ENCODE results near the gene PPP6C.
"Not testable (repeated sequence)": the region's sequence is repeated elsewhere in the genome, so short reads cannot be mapped to it uniquely, and the experiment has no call there.

Gene PPP6C

DNA sequence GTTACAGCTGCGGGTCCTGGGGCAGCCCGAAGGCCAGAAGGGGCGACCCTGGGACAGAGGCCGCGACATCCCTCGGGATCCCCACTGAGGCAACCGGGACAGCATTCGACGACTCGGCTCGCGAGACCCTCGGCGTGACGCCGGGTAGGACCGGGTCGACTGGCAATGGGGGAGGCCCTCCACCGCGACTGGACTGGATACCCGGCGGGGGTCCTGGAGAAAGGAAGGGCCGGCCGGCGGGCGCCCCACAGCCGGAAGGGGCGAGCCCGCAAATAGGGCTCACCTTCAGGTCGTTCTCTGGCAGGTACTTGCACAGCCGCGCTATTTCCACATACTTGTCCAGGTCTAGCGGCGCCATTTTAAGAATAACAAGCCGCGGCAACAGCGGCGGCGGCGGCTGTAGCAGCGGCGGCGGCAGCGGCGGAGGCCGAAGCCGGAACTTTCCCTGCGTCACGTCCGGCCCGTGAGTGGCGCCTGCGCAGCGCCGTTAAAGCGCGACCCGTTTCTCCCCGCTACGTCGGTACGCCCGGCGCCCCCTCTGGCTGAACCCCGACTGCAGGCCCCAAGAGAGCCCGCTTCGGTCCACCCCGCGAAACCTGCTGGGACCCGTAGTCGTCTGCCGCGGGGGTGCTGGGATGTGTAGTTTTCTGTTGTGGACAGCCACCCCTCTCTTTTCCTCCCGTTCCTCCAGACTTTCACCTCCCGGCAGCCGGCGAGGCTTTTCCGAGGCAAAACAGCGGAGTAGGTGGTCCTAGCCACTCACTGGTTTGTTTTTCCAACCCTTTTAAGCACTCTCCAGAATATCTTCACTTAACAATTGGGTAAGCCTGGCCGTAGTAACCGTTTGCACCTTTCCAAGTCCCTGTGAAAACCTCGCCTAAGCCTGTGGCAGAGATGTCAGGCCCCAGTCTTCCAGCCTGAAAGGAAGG, at the start of gene PPP6C:
Gene PPP6C (minus strand): TSS at position 443 of the 929 bp plus-strand sequence. CDS start 85 bp downstream, at position 358.
- DNase-seq: peak; percentile 97

GRCh38 chr9:125238915-125239446, 49.4 kb upstream of the PPP6C start:
- no peak for DNase-seq

DNA sequence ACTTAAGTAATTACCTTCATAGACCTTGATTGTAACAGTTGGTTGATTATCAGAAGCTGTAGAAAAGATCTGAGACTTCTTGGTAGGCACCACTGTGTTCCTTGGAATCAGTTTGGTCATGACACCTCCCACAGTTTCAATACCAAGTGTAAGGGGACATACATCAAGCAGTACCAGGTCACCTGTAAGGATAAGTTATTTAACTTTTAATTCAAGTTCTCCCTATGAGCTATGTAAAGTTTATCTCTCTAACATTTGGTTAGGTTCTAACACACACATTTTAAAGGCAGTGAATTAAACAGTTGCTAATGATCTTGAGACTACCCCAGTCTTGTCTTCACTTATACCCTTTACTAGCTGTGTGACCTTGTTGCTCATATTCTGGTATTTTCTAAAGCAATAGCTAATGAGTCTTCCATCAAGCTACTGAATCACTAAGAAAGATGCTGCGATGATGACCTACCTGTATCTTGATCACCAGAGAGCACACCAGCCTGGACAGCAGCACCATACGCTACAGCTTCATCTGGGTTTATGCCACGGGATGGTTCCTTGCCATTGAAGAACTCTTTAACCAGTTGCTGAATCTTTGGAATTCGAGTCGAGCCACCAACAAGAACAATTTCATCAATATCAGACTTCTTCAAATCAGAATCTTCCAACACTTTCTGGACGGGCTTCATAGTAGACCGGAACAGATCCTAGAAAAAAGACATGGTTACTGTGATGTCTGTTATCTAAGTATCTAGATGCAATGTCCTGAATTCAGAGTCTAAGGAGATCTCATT, 48.7 kb upstream of the PPP6C start:
- no peak for DNase-seq

- not testable (repeated sequence) for DNase-seq
These were observed 47.0 kb upstream of the PPP6C start for GRCh38 chr9:125236520-125237159.

DNA sequence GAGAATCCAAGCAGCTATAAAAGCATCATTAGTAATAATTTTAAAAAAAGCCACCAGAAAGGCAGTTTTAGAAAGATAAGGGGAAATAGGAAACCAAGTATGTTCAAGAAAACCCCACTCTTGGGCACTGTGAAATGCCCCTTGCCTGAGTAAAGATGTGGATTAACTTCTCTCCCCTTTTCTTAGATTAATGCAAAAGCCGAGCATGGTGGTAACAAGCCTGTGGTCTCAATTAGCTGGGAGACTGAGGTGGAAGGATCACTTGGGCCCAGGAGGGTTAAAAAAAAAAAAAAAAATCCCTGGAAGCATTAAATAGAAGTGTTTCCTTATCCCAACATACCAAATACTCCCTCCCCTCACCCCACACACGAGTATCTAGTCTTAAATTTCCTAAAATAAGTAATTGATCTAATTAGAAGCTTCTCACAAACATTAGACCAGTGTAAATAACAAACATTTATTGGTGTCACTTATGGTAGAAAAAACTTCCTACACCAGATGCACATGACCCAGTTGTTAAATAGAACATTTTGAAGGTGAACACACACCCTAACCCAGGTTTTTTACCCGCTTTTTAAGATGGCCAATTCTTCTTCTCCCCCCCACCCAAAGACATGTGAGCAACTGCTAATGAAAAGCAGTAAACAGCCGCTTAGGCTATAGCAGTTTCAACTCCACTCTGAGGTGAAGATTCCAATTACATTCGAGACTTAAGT, 46.4 kb upstream of the PPP6C start:
- DNase-seq: no peak

DNA sequence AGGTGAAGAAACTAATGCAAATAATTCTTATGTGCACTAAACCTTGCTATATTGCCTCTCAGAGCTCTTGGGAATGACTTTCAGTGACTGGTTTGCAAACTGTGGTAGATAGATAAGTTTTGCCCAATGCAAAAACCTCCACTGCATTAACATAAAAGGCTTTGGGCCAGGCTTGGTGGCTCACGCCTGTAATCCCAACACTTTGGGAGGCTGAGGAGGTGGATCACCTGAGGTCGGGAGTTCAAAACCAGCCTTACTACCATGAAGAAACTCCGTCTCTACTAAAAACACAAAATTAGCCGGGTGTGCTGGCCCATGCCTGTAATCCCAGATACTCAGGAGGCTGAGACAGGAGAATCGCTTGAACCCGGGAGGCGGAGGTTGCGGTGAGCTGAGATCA, 44.5 kb upstream of the PPP6C start:
- DNase-seq: not testable (repeated sequence)

GRCh38 chr9:125233678-125234077, 44.1 kb upstream of the PPP6C start:
- DNase-seq: no peak

DNA sequence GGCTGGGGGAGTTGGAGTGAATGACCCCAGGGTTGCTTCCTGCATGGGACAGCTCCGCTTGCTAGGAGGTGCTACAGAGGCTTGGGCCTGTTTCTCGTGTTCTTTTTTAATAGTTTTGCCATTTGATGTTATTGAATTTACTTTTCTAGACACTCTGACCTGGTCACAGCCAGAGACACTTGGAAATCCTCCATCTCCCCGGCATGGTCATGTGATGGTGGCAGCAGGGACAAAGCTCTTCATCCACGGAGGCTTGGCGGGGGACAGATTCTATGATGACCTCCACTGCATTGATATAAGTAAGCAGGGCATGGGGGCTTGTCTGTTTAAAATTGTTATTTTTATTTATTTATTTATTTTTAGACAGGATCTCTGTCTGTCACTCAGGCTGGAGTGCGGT, 38.2 kb upstream of the PPP6C start:
- DNase-seq: no peak

- DNase-seq: not testable (repeated sequence)
These were observed 35.3 kb upstream of the PPP6C start for GRCh38 chr9:125224858-125225257.

GRCh38 chr9:125218621-125219020, 29.0 kb upstream of the PPP6C start:
- no peak for DNase-seq

- no peak for DNase-seq
These were observed 24.6 kb upstream of the PPP6C start for GRCh38 chr9:125214186-125214585.

DNA sequence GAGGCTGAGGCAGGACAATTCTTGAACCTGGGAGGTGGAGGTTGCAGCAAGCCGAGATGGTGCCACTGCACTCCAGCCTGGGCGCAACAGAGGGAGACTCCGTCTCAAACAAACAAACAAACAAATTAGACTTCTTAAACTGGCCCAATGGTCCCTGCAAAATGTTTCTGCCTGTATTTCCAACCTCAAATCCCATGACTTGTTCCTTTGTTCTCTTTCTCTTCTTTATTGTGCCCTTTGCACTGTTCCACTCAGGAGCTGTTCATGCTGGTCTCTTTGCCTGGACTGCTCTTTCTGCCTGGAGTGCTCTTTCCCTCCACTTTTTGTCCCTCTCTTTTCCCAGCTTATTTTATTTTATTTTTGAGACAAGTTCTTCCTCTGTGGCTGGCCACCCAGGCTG, 14.9 kb upstream of the PPP6C start:
- DNase-seq: no peak

- no peak for DNase-seq
These were observed 13.4 kb upstream of the PPP6C start for GRCh38 chr9:125202846-125203618.

GRCh38 chr9:125200216-125201047, 10.8 kb upstream of the PPP6C start, which contains the start of gene RABEPK:
RABEPK (plus strand) TSS chr9:125200542; CDS start chr9:125203014, 2,472 bp downstream.
- peak; percentile 88 for DNase-seq

DNA sequence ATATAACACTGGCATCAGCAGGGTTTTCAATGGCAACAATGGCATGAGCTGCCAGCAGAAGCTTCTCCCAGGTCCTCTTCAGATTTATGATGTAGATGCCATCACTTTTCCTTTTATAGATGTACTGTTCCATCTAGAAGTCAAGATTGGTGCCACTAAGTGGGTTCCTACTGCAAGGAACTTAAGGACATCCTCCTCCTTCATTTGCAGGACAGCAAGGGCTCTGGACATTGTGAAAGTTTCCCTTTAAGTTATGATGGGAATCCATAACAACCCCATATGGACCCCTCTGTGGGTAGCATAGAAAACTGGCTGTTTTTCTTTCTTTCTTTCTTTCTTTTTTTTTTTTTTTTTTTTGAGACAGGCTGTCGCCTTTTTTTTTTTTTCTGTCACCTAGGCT, 6.0 kb upstream of the PPP6C start:
- not testable (repeated sequence) for DNase-seq

DNA sequence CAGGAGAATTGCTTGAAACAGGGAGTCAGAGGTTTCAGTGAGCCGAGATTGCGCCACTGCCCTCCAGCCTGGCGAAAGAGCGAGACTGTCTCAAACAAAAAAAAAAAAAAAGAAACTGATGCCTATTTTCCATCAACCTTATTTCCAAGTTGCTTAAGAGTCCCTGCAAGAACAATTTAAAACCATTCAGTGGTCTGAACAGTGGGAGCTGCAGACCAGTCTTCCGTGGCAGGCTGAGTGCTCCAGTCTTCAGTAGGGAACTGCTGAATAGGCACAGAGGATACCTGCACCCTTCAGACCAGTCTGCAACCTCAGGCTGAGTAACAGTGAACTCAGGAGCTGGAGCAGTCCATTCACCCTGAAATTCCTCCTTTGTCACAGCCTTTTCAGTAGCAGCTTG, 4.9 kb upstream of the PPP6C start:
- not testable (repeated sequence) for DNase-seq

DNA sequence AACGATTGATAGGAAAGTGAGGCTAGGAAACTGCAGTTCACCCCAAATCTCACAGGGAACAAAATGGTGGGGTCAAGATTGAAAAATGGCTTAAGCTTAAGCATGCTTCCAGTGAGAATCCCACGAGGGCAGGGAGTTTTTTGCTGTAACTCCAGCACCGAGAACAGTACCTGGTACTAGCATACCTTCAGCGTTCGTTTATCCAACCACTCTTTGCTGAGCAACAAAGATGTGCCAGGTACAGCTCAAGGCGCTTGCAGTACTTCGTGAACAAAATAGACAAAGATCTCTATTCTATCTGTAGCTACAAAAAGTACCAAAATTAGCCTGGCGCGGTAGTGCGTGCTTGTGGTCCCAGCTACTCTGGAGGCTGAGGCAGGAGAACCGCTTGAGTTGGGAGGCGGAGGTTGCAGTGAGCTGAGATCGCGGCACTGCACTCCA, 778 bp upstream of the PPP6C start:
- peak; percentile 32 for DNase-seq

DNA sequence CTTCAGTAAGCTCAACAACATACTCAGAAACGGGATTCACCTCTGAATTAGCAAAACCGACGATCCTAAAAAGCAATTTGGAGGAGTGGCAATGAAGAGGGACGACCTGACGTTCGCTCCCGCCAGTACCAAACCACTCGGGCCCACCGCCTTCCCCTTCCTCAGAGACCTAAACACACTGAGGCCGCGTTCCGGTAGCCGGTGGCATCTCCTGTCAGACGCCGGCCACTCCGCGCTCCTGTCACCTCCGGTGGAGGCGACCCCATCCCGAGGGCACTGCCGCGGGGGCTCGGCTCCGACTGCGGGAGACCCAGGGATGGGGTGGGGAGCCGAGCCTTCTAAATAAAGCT, 617 bp downstream of the PPP6C start:
- peak; percentile 43 for DNase-seq

DNA sequence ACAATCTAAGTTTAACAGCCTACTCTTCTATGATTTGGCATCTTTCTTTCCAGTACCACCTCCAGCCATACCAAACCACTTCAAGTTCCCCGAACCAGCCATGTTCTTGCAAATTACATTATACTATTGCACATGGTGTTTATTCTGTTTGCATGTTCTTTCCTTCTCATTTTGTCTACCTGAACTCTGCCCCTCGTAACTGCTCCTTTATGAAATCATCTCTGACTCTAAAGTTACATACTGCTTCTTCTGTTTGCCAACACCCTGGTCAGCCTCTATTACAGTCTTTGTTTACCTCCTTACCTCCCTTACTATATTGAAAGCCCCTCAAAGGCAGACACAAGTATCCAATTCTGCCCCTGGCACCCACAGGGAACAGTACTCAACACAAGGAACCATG, 6.0 kb downstream of the PPP6C start:
- DNase-seq: no peak

DNA sequence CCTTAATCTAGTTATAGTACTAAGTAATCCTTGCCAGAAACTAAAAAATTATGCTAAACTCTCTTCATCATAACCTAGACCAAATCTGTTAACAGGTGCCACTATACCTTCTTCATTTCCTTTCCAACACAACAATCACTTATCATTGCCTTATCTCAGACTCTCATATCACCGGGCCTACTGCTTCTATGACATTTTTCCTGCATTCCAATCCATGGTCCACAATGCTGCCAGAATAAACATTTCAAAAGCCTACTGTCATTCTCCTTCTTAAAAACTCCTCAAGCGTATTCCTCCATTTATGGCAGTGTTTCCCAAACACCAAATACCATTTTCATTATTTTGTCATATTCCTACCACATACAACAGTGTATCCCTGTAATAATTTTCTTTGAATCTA, 6.5 kb downstream of the PPP6C start:
- DNase-seq: no peak

DNA sequence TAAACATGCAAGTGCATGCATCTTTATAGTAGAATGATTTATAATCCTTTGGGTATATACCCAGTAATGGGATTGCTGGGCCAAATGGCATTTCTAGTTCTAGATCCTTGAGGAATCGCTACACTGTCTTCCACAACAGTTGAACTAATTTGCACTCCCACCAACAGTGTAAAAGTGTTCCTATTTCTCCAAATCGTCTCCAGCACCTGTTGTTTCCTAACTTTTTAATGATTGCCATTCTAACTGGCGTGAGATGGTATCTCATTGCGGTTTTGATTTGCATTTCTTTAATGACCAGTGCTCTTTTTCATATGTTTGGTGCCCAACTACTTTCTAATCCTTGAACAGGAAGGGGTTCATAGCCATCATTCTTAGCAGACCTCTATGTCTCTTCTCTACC, 7.8 kb downstream of the PPP6C start:
- not testable (repeated sequence) for DNase-seq

All from CD4-positive, alpha-beta T cell treated with Interleukin-17A for 1 hour (primary cell).